A549 (cell line): Measurements from ENCODE around the gene NRXN2. TPM values are rescaled to one million over a fixed set of nuclear protein-coding genes. Genes with fewer than 3 reads are reported as not detected.

ENCODE experiments used
- ATAC-seq, 2 experiments: fragments of 200-7000 bp in 1 of 2; fragments of >200 bp in 1 of 2; cut with Nextera tagmentation in 1 of 2; cut with Tn5 transposase in 1 of 2; 3 replicates each; pipeline versions ENCODE4 v1.8.0 to v1.9.1; 2018 to 2020; ENCODE audit warnings: mild to moderate bottlenecking in 1 of 2, moderate library complexity in 1 of 2
- CTCF ChIA-PET: fragments of 300-600 bp; sonication (Branson Sonifier 250); formaldehyde crosslinking; extraction: SDS; loops from one replicate; lab custom pipeline; 2021; ENCODE audit warnings: antibody characterized with exemption, inconsistent platforms; lab: Yijun Ruan, JAX
- POLR2A ChIA-PET: fragments of 350-600 bp; formaldehyde crosslinking; extraction: SDS; loops from one replicate; lab custom pipeline; 2021; ENCODE audit warnings: antibody characterized with exemption, inconsistent platforms; lab: Yijun Ruan, JAX
- DNase-seq, 2 experiments: peaks; one replicate each; pipeline versions ENCODE4 v3.0.0 to v3.0.0-alpha.2; 2011 to 2016; ENCODE audit warnings: low read depth in 1 of 2, low spot score in 1 of 2
- FAIRE-seq: peaks from 2 replicates; lab custom pipeline; 2011; peaks lifted over from hg19 to GRCh38; lab: Jason Lieb, UNC
- H3K27ac ChIP-seq, 2 experiments: fragments of >200 bp; sonication (Bioruptor Twin); formaldehyde crosslinking; 3 replicates each; pipeline ENCODE4 v1.5.1; 2016 to 2017
- H3K4me1 ChIP-seq: fragments of >200 bp; sonication (Bioruptor Twin); formaldehyde crosslinking; 3 replicates; pipeline ENCODE4 v1.6.1; 2016
- H3K4me2 ChIP-seq: fragments of >200 bp; sonication (Bioruptor Twin); formaldehyde crosslinking; 3 replicates; pipeline ENCODE4 v1.6.1; 2016
- H3K4me3 ChIP-seq: fragments of >200 bp; sonication (Bioruptor Twin); formaldehyde crosslinking; 3 replicates; pipeline ENCODE4 v1.5.1; 2016
- H3K9me3 ChIP-seq: fragments of >200 bp; sonication (Bioruptor Twin); formaldehyde crosslinking; 3 replicates; pipeline ENCODE4 v1.6.1; 2016
- CEBPB ChIP-seq, 2 experiments: fragments of >200 bp in 1 of 2; sonication (Bioruptor Twin) in 1 of 2; formaldehyde crosslinking in 1 of 2; IDR thresholded peaks; 2 replicates each; pipeline ENCODE4 v1.6.1; 2012 to 2016
- CTCF ChIP-seq: fragments of >200 bp; sonication (Bioruptor Twin); formaldehyde crosslinking; IDR thresholded peaks from 3 replicates; pipeline ENCODE4 v1.5.1; 2016
- EHF ChIP-seq: fragments of 250-450 bp; sonication (Bioruptor Pico); IDR thresholded peaks from 2 replicates; pipeline ENCODE4 v1.5.0; 2020; ENCODE audit warnings: mild to moderate bottlenecking
- EHMT2 ChIP-seq: fragments of 200-600 bp; sonication (generic); IDR thresholded peaks from 2 replicates; pipeline ENCODE4 v1.6.1; 2016; ENCODE audit warnings: antibody characterized with exemption, low read depth, mild to moderate bottlenecking, moderate library complexity
- ESRRA ChIP-seq: fragments of 150-350 bp; IDR thresholded peaks from 2 replicates; pipeline ENCODE4 v1.6.1; 2014; ENCODE audit warnings: mild to moderate bottlenecking, low read length, borderline replicate concordance
- FOXS1 ChIP-seq: fragments of 250-450 bp; sonication (Bioruptor Pico); IDR thresholded peaks from 2 replicates; pipeline ENCODE4 v1.5.0; 2020; ENCODE audit warnings: mild to moderate bottlenecking, moderate library complexity
- HDAC2 ChIP-seq: fragments of 200-600 bp; sonication (generic); IDR thresholded peaks from 2 replicates; pipeline ENCODE4 v1.6.1; 2016
- HES2 ChIP-seq: fragments of >200 bp; sonication (Bioruptor Twin); formaldehyde crosslinking; IDR thresholded peaks from 2 replicates; pipeline ENCODE4 v1.6.1; 2016
- HOXB13 ChIP-seq: fragments of 250-450 bp; sonication (Bioruptor Pico); IDR thresholded peaks from 2 replicates; pipeline ENCODE4 v1.5.0; 2020; ENCODE audit warnings: low read depth, mild to moderate bottlenecking, moderate library complexity
- HOXB5 ChIP-seq: fragments of 250-450 bp; sonication (Bioruptor Pico); IDR thresholded peaks from 2 replicates; pipeline ENCODE4 v1.5.0; 2020; ENCODE audit warnings: mild to moderate bottlenecking, moderate library complexity
- JUNB ChIP-seq: fragments of >200 bp; sonication (Bioruptor Twin); formaldehyde crosslinking; IDR thresholded peaks from 2 replicates; pipeline ENCODE4 v1.6.1; 2016
- KDM5A ChIP-seq: fragments of 200-600 bp; sonication (generic); IDR thresholded peaks from 2 replicates; pipeline ENCODE4 v1.6.1; 2016; ENCODE audit warnings: antibody characterized with exemption, mild to moderate bottlenecking
- MAZ ChIP-seq: fragments of 150-350 bp; IDR thresholded peaks from 2 replicates; pipeline ENCODE4 v1.6.1; 2014; ENCODE audit warnings: antibody characterized with exemption, low read depth, low read length, borderline replicate concordance
- NFE2L2 ChIP-seq: fragments of 150-350 bp; conservative IDR thresholded peaks from 2 replicates; pipeline ENCODE4 v1.6.1; 2014; ENCODE audit warnings: low read length
- NPAS2 ChIP-seq: fragments of 250-450 bp; sonication (Bioruptor Pico); IDR thresholded peaks from 2 replicates; pipeline ENCODE4 v1.8.0; 2022; ENCODE audit warnings: mild to moderate bottlenecking, moderate library complexity, borderline replicate concordance
- NR3C1 ChIP-seq: fragments of >200 bp; sonication (Bioruptor Twin); formaldehyde crosslinking; IDR thresholded peaks from 3 replicates; pipeline ENCODE4 v1.6.1; 2017
- PHF8 ChIP-seq: fragments of 200-600 bp; sonication (generic); IDR thresholded peaks from 2 replicates; pipeline ENCODE4 v1.6.1; 2016; ENCODE audit warnings: low read depth, mild to moderate bottlenecking, antibody characterized with exemption, moderate library complexity, borderline replicate concordance
- RAD21 ChIP-seq, 2 experiments: fragments of >200 bp in 1 of 2; sonication (Bioruptor Twin) in 1 of 2; formaldehyde crosslinking in 1 of 2; IDR thresholded peaks in 1 of 2; conservative IDR thresholded peaks in 1 of 2; 2 replicates in 1 of 2; 3 replicates in 1 of 2; pipeline ENCODE4 v1.6.1; 2012 to 2018; ENCODE audit warnings: inconsistent platforms in 1 of 2
- RARB ChIP-seq: fragments of 250-450 bp; sonication (Bioruptor Pico); IDR thresholded peaks from 2 replicates; pipeline ENCODE4 v1.8.0; 2021; ENCODE audit warnings: mild to moderate bottlenecking, moderate library complexity
- RFX5 ChIP-seq: fragments of 450-650 bp; IDR thresholded peaks from 2 replicates; pipeline ENCODE4 v1.7.1; 2014; ENCODE audit warnings: antibody characterized with exemption, mild to moderate bottlenecking, moderate library complexity
- RNF2 ChIP-seq: fragments of 200-600 bp; sonication (generic); IDR thresholded peaks from 2 replicates; pipeline ENCODE4 v1.6.1; 2016; ENCODE audit warnings: low read depth, mild to moderate bottlenecking, antibody characterized with exemption, moderate library complexity, borderline replicate concordance
- SREBF2 ChIP-seq: fragments of 450-650 bp; IDR thresholded peaks from 2 replicates; pipeline ENCODE4 v1.6.1; 2014; ENCODE audit warnings: mild to moderate bottlenecking, moderate library complexity
- TP53 ChIP-seq: fragments of 250-450 bp; sonication (Bioruptor Pico); IDR thresholded peaks from 2 replicates; pipeline ENCODE4 v1.5.0; 2021; ENCODE audit warnings: mild to moderate bottlenecking, moderate library complexity
- WGBS: methylation state at CpG from one replicate; pipeline ENCODE4 v1.1.6; 2017; ENCODE audit errors: missing lambda C conversion rate; 5-methylcytosine and 5-hydroxymethylcytosine counted together
- polyA plus RNA-seq, 4 experiments: library from polyadenylated mRNA; depleted of rRNA in 3 of 4; stranded (reverse); fragments of >200 nt; fragmentation: RNase III in 1 of 4; extraction: RNeasy Plus Mini Kit Qiagen cat#74134 plus additional on column Dnase treatment in 1 of 4; gene quantifications; 2 replicates in 3 of 4; 3 replicates in 1 of 4; pipeline ENCODE4 v1.2.3, GENCODE V29; 2011 to 2017

Gene NRXN2
- polyA plus RNA-seq, 2 of the 4 experiments (the other 2 are of a cell fraction): 0.04 TPM; not detected in 1

- Histone ChIP-seq H3K4me2 (no peak overlapping the region), H3K4me1 (no peaks in the 10 kb centered on the region), H3K4me3 (no peak overlapping the region), H3K9me3 (no peaks in the 10 kb centered on the region), H3K27ac (no peak overlapping the region)
- ChIA-PET CTCF (interaction anchor here (1.1 to 11.6 kb wide), 7 partner anchors 6 to 286 kb away, joined by 3 to 97 read pairs (median 9); partner anchors contain the start of gene RASGRP2), POLR2A (no interaction called here)
- 74% methylated on average over 8 of the region's 9 CpGs for WGBS
- TF ChIP-seq SREBF2 (no peak), KDM5A (no peak), TP53 (CRISPR knock-in tag) (no peak), EHMT2 (no peak), HOXB5 (CRISPR knock-in tag) (no peak), EHF (CRISPR knock-in tag) (no peak), MAZ (no peak)
- peak in 1 of 2 experiments; percentile 21; a peak in 4 of 6 replicates for ATAC-seq
- no peak for FAIRE-seq
- DNase-seq: no peak
Measured at GRCh38 chr11:64735725-64736259, 12.8 kb upstream of the NRXN2 start.

GRCh38 chr11:64734811-64735724, 12.1 kb upstream of the NRXN2 start:
- DNase-seq (no peak), FAIRE-seq (no peak), ATAC-seq (peak in 1 of 2 experiments; percentile 31; a peak in 3 of 6 replicates)
- H3K9me3 ChIP-seq: no peaks in the 10 kb centered on the region
- WGBS: 73% methylated on average over 13 of the region's 23 CpGs
- H3K4me3 ChIP-seq: no peak overlapping the region
- TF ChIP-seq FOXS1 (CRISPR knock-in tag) (no peak), MAZ (no peak)
- POLR2A ChIA-PET: no interaction called here
- H3K27ac ChIP-seq: no peak overlapping the region
- no peak overlapping the region for H3K4me2 ChIP-seq
- H3K4me1 ChIP-seq: no peaks in the 10 kb centered on the region
- CTCF ChIA-PET: interaction anchor here (1.1 to 11.6 kb wide), 6 partner anchors 7 to 286 kb away, joined by 3 to 97 read pairs (median 12); partner anchors contain the start of gene RASGRP2

GRCh38 chr11:64731601-64732000, 8.6 kb upstream of the NRXN2 start:
- H3K9me3 ChIP-seq: no peaks in the 10 kb centered on the region
- no peak for TF ChIP-seq HOXB5 (CRISPR knock-in tag)
- no peak for TF ChIP-seq HOXB13 (CRISPR knock-in tag)
- no peak for TF ChIP-seq RNF2
- TF ChIP-seq CTCF: no peak
- no peak for TF ChIP-seq HES2
- TF ChIP-seq JUNB: no peak
- H3K4me3 ChIP-seq: no peak overlapping the region
- H3K4me2 ChIP-seq: no peak overlapping the region
- no peak for FAIRE-seq
- 63% methylated on average over 3 of the region's 3 CpGs for WGBS
- no peak overlapping the region for H3K27ac ChIP-seq
- ChIA-PET POLR2A (no interaction called here), CTCF (interaction anchor here (11.6 kb wide), 1 partner anchor 10 kb away, joined by 97 read pairs; the partner anchor contains the start of gene RASGRP2)
- no peak for ATAC-seq
- H3K4me1 ChIP-seq: no peaks in the 10 kb centered on the region
- no peak for DNase-seq

- DNase-seq (no peak), FAIRE-seq (no peak), ATAC-seq (peak; percentile 63 to 82; a peak in 5 of 6 replicates)
- Histone ChIP-seq H3K9me3 (no peaks in the 10 kb centered on the region), H3K27ac (no peak overlapping the region), H3K4me2 (peak overlapping the region; percentile 40; the same call in 2 of the 3 replicates), H3K4me3 (no peak overlapping the region), H3K4me1 (peaks cover 5% of the 10 kb centered on the region; the same call in 2 of the 3 replicates)
- TF ChIP-seq HDAC2: no peak
- no peak for TF ChIP-seq RAD21 (conservative IDR thresholded peaks at IDR 0.05 in 1 of 2, IDR thresholded peaks at IDR 0.05 in 1 of 2)
- no peak for TF ChIP-seq NR3C1
- no peak for TF ChIP-seq CTCF
- TF ChIP-seq EHF (CRISPR knock-in tag): no peak
- no peak for TF ChIP-seq RARB (CRISPR knock-in tag)
- no peak for TF ChIP-seq CEBPB (IDR thresholded peaks at IDR 0.05)
- no peak for TF ChIP-seq ESRRA
- no peak for TF ChIP-seq PHF8
- TF ChIP-seq NFE2L2: no peak
- no peak for TF ChIP-seq RFX5
- TF ChIP-seq SREBF2: no peak
- TF ChIP-seq NPAS2 (CRISPR knock-in tag): no peak
- ChIA-PET POLR2A (interaction anchor here (0.7 kb wide), 1 partner anchor 424 kb away, joined by 3 read pairs; no protein-coding TSS in a partner anchor), CTCF (interaction anchor here (0.8 to 11.6 kb wide), 3 partner anchors 12 to 41 kb away, joined by 3 to 97 read pairs (median 4); partner anchors contain the start of gene RASGRP2)
- WGBS: 30% methylated on average over 13 of the region's 21 CpGs
Measured at GRCh38 chr11:64729851-64730382, 6.9 kb upstream of the NRXN2 start.
